Measurements from ENCODE around the gene CRELD1. TPM values are rescaled to one million over a fixed set of nuclear protein-coding genes. Genes with fewer than 3 reads are reported as not detected.

The CRELD1 gene
- total RNA-seq, 1 donor from 2014 or later: 25.3 TPM

GRCh38 chr3:9902372-9903237 lies 31.0 kb upstream of the CRELD1 start, which contains the start of gene IL17RE:
Gene IL17RE (plus strand): TSS chr3:9902848. CDS start chr3:9902933, 85 bp downstream.
- DNase-seq (ENCODE audit: extremely low spot score, unreplicated experiment): no peak
- Mint-ChIP-seq H3K9me3 (ENCODE audit: unreplicated experiment) (no peaks in the 10 kb centered on the region), H3K27ac (ENCODE audit: unreplicated experiment) (peak within 1 kb of the TSS; percentile 59)

DNA sequence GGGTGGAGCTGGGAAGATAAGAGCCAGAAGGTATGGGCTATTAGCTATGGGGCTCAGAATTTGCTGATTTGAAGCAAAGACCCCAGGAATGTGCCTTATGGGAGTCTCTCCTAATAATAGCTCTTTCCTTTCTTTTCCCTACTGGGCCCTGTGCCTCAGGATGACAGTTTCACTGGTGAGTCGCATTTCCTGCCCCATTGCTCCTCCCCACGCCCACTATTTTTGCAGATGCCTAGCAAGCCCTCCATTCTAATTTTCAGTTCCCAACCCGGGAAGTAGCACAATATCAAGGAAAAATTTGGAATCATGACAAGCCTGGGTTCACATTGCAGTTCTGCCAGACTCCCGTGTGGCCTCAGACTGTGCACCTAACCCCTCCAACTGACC lies 30.4 kb upstream of the CRELD1 start:
- peaks cover 18% of the 10 kb centered on the region for H3K4me1 Mint-ChIP-seq (ENCODE audit: unreplicated experiment)
- H3K27me3 Mint-ChIP-seq (ENCODE audit: unreplicated experiment): no peaks in the 10 kb centered on the region
- TF ChIP-seq, protein P1, sequence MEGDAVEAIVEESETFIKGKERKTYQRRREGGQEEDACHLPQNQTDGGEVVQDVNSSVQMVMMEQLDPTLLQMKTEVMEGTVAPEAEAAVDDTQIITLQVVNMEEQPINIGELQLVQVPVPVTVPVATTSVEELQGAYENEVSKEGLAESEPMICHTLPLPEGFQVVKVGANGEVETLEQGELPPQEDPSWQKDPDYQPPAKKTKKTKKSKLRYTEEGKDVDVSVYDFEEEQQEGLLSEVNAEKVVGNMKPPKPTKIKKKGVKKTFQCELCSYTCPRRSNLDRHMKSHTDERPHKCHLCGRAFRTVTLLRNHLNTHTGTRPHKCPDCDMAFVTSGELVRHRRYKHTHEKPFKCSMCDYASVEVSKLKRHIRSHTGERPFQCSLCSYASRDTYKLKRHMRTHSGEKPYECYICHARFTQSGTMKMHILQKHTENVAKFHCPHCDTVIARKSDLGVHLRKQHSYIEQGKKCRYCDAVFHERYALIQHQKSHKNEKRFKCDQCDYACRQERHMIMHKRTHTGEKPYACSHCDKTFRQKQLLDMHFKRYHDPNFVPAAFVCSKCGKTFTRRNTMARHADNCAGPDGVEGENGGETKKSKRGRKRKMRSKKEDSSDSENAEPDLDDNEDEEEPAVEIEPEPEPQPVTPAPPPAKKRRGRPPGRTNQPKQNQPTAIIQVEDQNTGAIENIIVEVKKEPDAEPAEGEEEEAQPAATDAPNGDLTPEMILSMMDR (IDR thresholded peaks at IDR 0.05): no peak
- H3K4me3 Mint-ChIP-seq (ENCODE audit: unreplicated experiment): no peak overlapping the region
- no peak for DNase-seq (ENCODE audit: extremely low spot score, unreplicated experiment)
- no peaks in the 10 kb centered on the region for H3K9me3 Mint-ChIP-seq (ENCODE audit: unreplicated experiment)
- peak overlapping the region; percentile 59 for H3K27ac Mint-ChIP-seq (ENCODE audit: unreplicated experiment)
- H3K36me3 Mint-ChIP-seq (ENCODE audit: unreplicated experiment): no peaks in the 10 kb centered on the region

More at GRCh38 chr3:9902372-9903237, 31.0 kb upstream of the CRELD1 start, which contains the start of gene IL17RE:
- Mint-ChIP-seq H3K4me1 (ENCODE audit: unreplicated experiment) (peaks cover 24% of the 10 kb centered on the region), H3K27me3 (ENCODE audit: unreplicated experiment) (no peaks in the 10 kb centered on the region), H3K36me3 (ENCODE audit: unreplicated experiment) (no peaks in the 10 kb centered on the region), H3K4me3 (ENCODE audit: unreplicated experiment) (no peak within 1 kb of the TSS)
- TF ChIP-seq, protein P1 (IDR thresholded peaks at IDR 0.05): no peak

DNA sequence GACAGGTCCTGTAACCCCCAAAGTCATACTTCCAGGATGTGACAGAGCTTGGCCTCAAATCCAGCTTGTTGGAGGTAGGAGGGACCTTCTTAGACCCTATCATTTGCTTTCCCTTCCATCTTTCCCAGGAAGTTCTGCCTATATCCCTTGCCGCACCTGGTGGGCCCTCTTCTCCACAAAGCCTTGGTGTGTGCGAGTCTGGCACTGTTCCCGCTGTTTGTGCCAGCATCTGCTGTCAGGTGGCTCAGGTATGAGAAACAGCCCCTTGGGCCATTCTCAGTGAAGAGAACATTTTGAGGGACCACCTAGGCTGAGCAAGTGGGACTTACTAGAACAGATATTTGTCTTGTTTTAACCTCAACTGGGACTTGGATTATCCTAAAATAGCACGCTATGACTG lies 29.7 kb upstream of the CRELD1 start:
- H3K27me3 Mint-ChIP-seq (ENCODE audit: unreplicated experiment): no peaks in the 10 kb centered on the region
- H3K4me3 Mint-ChIP-seq (ENCODE audit: unreplicated experiment): no peak overlapping the region

GRCh38 chr3:9906480-9906879 lies 27.2 kb upstream of the CRELD1 start:
- peaks cover 22% of the 10 kb centered on the region for H3K4me1 Mint-ChIP-seq (ENCODE audit: unreplicated experiment)
- H3K36me3 Mint-ChIP-seq (ENCODE audit: unreplicated experiment): no peaks in the 10 kb centered on the region
- H3K27ac Mint-ChIP-seq (ENCODE audit: unreplicated experiment): no peak overlapping the region

More for the DNA sequence above, 29.7 kb upstream of the CRELD1 start:
- H3K4me1 Mint-ChIP-seq (ENCODE audit: unreplicated experiment): peaks cover 18% of the 10 kb centered on the region
- H3K9me3 Mint-ChIP-seq (ENCODE audit: unreplicated experiment): no peaks in the 10 kb centered on the region
- H3K36me3 Mint-ChIP-seq (ENCODE audit: unreplicated experiment): no peaks in the 10 kb centered on the region
- TF ChIP-seq, protein P1 (IDR thresholded peaks at IDR 0.05): no peak
- DNase-seq (ENCODE audit: extremely low spot score, unreplicated experiment): no peak
- H3K27ac Mint-ChIP-seq (ENCODE audit: unreplicated experiment): no peak overlapping the region

GRCh38 chr3:9908286-9908685 lies 25.3 kb upstream of the CRELD1 start:
- Mint-ChIP-seq H3K27me3 (ENCODE audit: unreplicated experiment) (no peaks in the 10 kb centered on the region), H3K36me3 (ENCODE audit: unreplicated experiment) (no peaks in the 10 kb centered on the region), H3K9me3 (ENCODE audit: unreplicated experiment) (no peaks in the 10 kb centered on the region), H3K27ac (ENCODE audit: unreplicated experiment) (no peak overlapping the region), H3K4me1 (ENCODE audit: unreplicated experiment) (peaks cover 20% of the 10 kb centered on the region), H3K4me3 (ENCODE audit: unreplicated experiment) (no peak overlapping the region)
- no peak for DNase-seq (ENCODE audit: extremely low spot score, unreplicated experiment)
- TF ChIP-seq, protein P1 (IDR thresholded peaks at IDR 0.05): no peak

More at GRCh38 chr3:9906480-9906879, 27.2 kb upstream of the CRELD1 start:
- Mint-ChIP-seq H3K4me3 (ENCODE audit: unreplicated experiment) (no peak overlapping the region), H3K27me3 (ENCODE audit: unreplicated experiment) (no peaks in the 10 kb centered on the region), H3K9me3 (ENCODE audit: unreplicated experiment) (no peaks in the 10 kb centered on the region)
- DNase-seq (ENCODE audit: extremely low spot score, unreplicated experiment): no peak
- TF ChIP-seq, protein P1 (IDR thresholded peaks at IDR 0.05): no peak

All from osteocyte (in vitro differentiated cells).